Testis (tissue), 2 donors: ENCODE measurements around the gene ANKRD40CL.

Experiments used
- CTCF ChIP-seq, 3 experiments: fragments of 450-650 bp in 2 of 3; fragments of 200-600 bp in 1 of 3; sonication (generic) in 1 of 3; IDR thresholded peaks; one replicate each; pipeline ENCODE4 v1.5.1; 2016 to 2019; ENCODE audit warnings: antibody characterized with exemption in 3 of 3, mild to moderate bottlenecking in 2 of 3, moderate library complexity in 1 of 3
- POLR2A ChIP-seq: fragments of 450-650 bp; IDR thresholded peaks from one replicate; pipeline ENCODE4 v1.6.1; 2017; ENCODE audit warnings: antibody characterized with exemption, mild to moderate bottlenecking, moderate library complexity

GRCh38 chr17:50807009-50807408 is 39.7 kb upstream of the ANKRD40CL start:
- TF ChIP-seq CTCF (IDR thresholded peaks at IDR 0.05): no peak
- no peak for TF ChIP-seq POLR2A
